CD4-positive, alpha-beta memory T cell (primary cell): ENCODE measurements around the gene TNFRSF18. TPM values are rescaled to one million over a fixed set of nuclear protein-coding genes. Genes with fewer than 3 reads are reported as not detected.

ENCODE experiments used
- CTCF ChIA-PET: fragments of 350-600 bp; sonication (Branson Sonifier 250); formaldehyde crosslinking; loops from one replicate; lab custom pipeline; 2021; ENCODE audit warnings: inconsistent platforms; ENCODE audit not compliant: partially characterized antibody; lab: Charles Lee
- POLR2A ChIA-PET: fragments of 350-600 bp; sonication (Branson Sonifier 250); formaldehyde crosslinking; loops from one replicate; lab custom pipeline; 2021; ENCODE audit not compliant: partially characterized antibody; lab: Charles Lee
- DNase-seq, 5 donors: peaks; one replicate each; pipeline versions ENCODE4 v3.0.0 to v3.0.0-alpha.2; 2020 to 2022; ENCODE audit warnings: mixed read lengths in 1 of 5
- H3K27ac ChIP-seq: one replicate; pipeline ENCODE4 v1.7.0; 2013; ENCODE audit warnings: low read depth, low read length
- H3K27me3 ChIP-seq: 2 replicates; pipeline ENCODE4 v1.7.0; 2013; ENCODE audit warnings: mild to moderate bottlenecking, low read length, moderate library complexity; ENCODE audit not compliant: insufficient read depth
- H3K36me3 ChIP-seq: 2 replicates; pipeline ENCODE4 v1.7.0; 2013; ENCODE audit warnings: mild to moderate bottlenecking, low read length, moderate library complexity; ENCODE audit not compliant: insufficient read depth
- H3K4me1 ChIP-seq: 2 replicates; pipeline ENCODE4 v1.7.0; 2013; ENCODE audit warnings: mild to moderate bottlenecking, low read length, moderate library complexity; ENCODE audit not compliant: insufficient read depth
- H3K4me3 ChIP-seq, 2 donors: one replicate each; pipeline ENCODE4 v1.7.0; 2013; ENCODE audit warnings: low read length in 2 of 2, mild to moderate bottlenecking in 1 of 2
- H3K9me3 ChIP-seq, 2 donors: one replicate each; pipeline ENCODE4 v1.7.0; 2013; ENCODE audit warnings: low read length in 2 of 2, control low read depth in 1 of 2; ENCODE audit not compliant: control insufficient read depth in 1 of 2
- H3K27ac Mint-ChIP-seq, 7 donors: one replicate each; pipeline ENCODE4 v1.8.0; 2020 to 2021; ENCODE audit warnings: mixed read lengths in 7 of 7, mild to moderate bottlenecking in 6 of 7, inconsistent platforms in 3 of 7, moderate library complexity in 3 of 7
- H3K27me3 Mint-ChIP-seq, 2 donors: one replicate each; pipeline ENCODE4 v1.8.0; 2020 to 2021; ENCODE audit warnings: mixed read lengths in 2 of 2
- H3K36me3 Mint-ChIP-seq, 2 donors: one replicate each; pipeline ENCODE4 v1.8.0; 2020 to 2021; ENCODE audit warnings: mixed read lengths in 2 of 2, inconsistent platforms in 1 of 2, mild to moderate bottlenecking in 1 of 2
- H3K4me1 Mint-ChIP-seq, 4 donors: one replicate each; pipeline ENCODE4 v1.8.0; 2020 to 2021; ENCODE audit warnings: mixed read lengths in 4 of 4, mild to moderate bottlenecking in 1 of 4
- H3K4me3 Mint-ChIP-seq, 8 donors: one replicate each; pipeline ENCODE4 v1.8.0; 2020 to 2021; ENCODE audit warnings: mixed read lengths in 8 of 8, mild to moderate bottlenecking in 7 of 8, moderate library complexity in 6 of 8, inconsistent platforms in 3 of 8
- H3K9me3 Mint-ChIP-seq, 8 donors: one replicate each; pipeline ENCODE4 v1.8.0; 2020 to 2021; ENCODE audit warnings: mixed read lengths in 8 of 8, mild to moderate bottlenecking in 5 of 8, inconsistent platforms in 3 of 8, moderate library complexity in 1 of 8
- intact Hi-C: fragments of 100-400 bp; cut with micrococcal nuclease; formaldehyde crosslinking; loops from one replicate; pipeline ENCODE4 v1.15.1; 2023
- polyA plus RNA-seq, 2 donors: library from polyadenylated mRNA; unstranded; fragments of 300-500 nt; fragmentation: Illumina TruSeq; gene quantifications; one replicate each; pipeline ENCODE4 v1.2.3, GENCODE V29; 2021
- total RNA-seq, 2 experiments: library from RNA; stranded (reverse); gene quantifications; one replicate each; pipeline ENCODE4 v1.2.3, GENCODE V29; 2021

TNFRSF18 gene
- total and polyA plus RNA-seq, 4 experiments from 2014 or later: 8.0 to 27.1 (median 15.4) TPM

DNA sequence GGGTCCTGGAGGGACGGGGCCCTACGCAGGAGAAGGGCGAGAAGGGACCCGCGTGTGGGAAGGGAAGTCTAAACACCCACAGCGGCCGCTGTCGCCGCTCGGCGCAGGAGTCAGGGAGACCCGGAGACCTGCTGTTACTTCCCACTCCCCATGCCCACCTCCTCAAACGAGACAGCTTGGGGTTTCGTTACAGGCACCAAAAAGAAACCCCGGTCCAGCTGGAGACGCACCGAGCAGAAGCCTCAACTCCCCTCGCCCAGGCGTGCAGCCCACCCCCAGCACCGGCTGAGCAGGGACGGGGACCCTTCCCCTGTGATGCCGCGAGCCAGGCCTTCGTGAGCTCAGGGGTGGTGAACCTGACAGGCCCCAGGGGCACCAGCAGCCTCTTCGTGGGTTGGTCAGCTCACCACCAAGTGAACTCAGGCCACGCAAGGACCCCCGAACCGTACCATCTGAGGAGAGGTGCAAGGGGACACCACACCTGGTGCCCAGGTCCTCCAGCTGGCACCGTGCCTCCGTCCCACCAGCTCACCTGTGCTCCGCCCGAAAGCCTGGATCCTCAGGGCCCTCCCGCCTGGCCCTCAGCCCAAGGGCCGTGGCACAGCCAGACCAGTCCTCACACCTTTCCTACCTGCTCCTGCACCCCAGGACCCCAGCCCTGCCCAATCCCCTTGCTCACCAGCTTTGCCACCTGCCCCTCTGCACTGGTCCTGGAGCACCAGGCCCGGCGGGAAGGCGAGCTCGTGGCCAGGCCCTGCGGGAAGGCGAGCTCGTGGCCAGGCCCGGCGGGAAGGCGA, 20.4 kb upstream of the TNFRSF18 start:
- no peak for DNase-seq
- Mint-ChIP-seq H3K27me3 (no peaks in the 10 kb centered on the region), H3K4me3 (no peak overlapping the region), H3K4me1 (peaks cover 14 to 46% (median 28%) of the 10 kb centered on the region in 4 donors), H3K9me3 (peaks cover 0 to 6% (median 0%) of the 10 kb centered on the region in 8 donors), H3K27ac (no peak overlapping the region), H3K36me3 (peaks cover 23 to 50% of the 10 kb centered on the region in 2 donors)
- peaks cover 20% of the 10 kb centered on the region for H3K4me1 ChIP-seq
- ChIA-PET POLR2A (interaction anchor here (0.8 to 2.1 kb wide), 3 partner anchors 8 to 12 kb away, joined by 3 to 7 read pairs (median 3); partner anchors contain the start of gene TNFRSF4), CTCF (interaction anchor here (1.3 to 2.3 kb wide), 2 partner anchors 10 to 105 kb away, joined by 3 to 10 read pairs; no protein-coding TSS in a partner anchor)
- H3K4me3 ChIP-seq: no peak overlapping the region
- intact Hi-C loops: no loop called here
- no peak overlapping the region for H3K27ac ChIP-seq
- H3K9me3 ChIP-seq: no peaks in the 10 kb centered on the region
- no peaks in the 10 kb centered on the region for H3K27me3 ChIP-seq
- peaks cover 47% of the 10 kb centered on the region for H3K36me3 ChIP-seq

DNA sequence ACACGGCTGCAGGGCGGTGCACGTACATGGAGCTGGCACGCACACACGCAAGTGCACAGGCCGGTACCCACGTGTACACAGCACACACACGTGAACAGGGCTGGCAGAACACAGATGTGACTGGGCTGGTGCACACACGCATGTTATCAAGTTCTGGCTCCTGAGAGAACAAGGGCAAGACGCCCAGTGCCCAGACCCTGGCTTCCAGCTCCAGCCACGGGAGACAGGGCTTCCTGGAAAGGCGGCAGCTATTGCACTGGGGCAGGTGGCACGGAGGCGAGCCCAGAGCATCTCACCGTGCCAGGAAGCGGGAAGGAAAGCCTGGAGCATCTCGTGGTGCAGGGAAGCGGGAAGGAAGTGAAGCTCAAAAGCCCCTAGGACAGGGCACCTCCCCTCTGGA, 19.5 kb upstream of the TNFRSF18 start:
- POLR2A ChIA-PET: interaction anchor here (1.1 to 2.1 kb wide), 2 partner anchors 9 to 11 kb away, joined by 3 to 7 read pairs; partner anchors contain the start of gene TNFRSF4

DNA sequence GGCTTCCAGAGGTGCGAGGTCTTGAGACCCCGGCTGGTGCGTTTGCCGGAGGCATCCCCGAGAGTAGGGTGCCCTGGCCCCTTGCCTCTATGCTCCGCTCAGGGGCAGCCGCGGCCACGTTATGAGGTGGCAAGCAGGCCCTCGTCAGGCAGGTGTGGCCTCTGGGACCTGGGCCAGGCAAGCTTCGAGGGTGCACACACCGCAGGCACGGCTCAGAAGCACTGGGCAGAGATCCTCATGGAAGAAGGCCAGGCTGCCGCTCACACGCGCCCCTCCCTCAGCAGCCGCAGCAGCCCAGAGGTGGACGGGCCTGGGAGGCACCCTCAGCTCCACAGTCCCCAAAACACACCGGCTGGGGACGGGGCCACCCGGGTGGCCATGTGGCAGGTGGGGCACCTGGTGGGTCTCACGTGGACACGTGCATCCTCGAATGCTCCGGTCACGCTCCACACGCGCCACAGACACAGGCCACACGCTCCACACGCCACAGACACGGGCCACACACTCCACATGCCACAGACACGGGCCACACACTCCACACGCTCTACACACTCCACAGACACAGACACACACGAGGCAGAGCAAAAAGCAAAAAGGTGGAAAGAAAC, 18.9 kb upstream of the TNFRSF18 start:
- Histone ChIP-seq H3K4me1 (peaks cover 11% of the 10 kb centered on the region), H3K27ac (no peak overlapping the region), H3K9me3 (no peaks in the 10 kb centered on the region), H3K36me3 (peaks cover 47% of the 10 kb centered on the region), H3K4me3 (no peak overlapping the region), H3K27me3 (no peaks in the 10 kb centered on the region)
- ChIA-PET CTCF (no interaction called here), POLR2A (interaction anchor here (2.1 kb wide), 1 partner anchor 11 kb away, joined by 7 read pairs; the partner anchor contains the start of gene TNFRSF4)
- Mint-ChIP-seq H3K9me3 (peaks cover 0 to 2% (median 0%) of the 10 kb centered on the region in 8 donors), H3K36me3 (peaks cover 25 to 49% of the 10 kb centered on the region in 2 donors), H3K4me1 (peaks cover 12 to 42% (median 20%) of the 10 kb centered on the region in 4 donors), H3K27ac (peak overlapping the region in 2 of 7 donors; percentile 7 to 35), H3K4me3 (peak overlapping the region in 2 of 8 donors; percentile 43 to 59), H3K27me3 (no peaks in the 10 kb centered on the region)
- intact Hi-C loops: no loop called here
- DNase-seq: no peak

More for the DNA sequence above, 19.5 kb upstream of the TNFRSF18 start:
- Mint-ChIP-seq H3K27me3 (no peaks in the 10 kb centered on the region), H3K4me1 (peaks cover 12 to 43% (median 25%) of the 10 kb centered on the region in 4 donors), H3K4me3 (no peak overlapping the region), H3K27ac (peak overlapping the region in 2 of 7 donors; percentile 23 to 35), H3K36me3 (peaks cover 25 to 47% of the 10 kb centered on the region in 2 donors), H3K9me3 (peaks cover 0 to 2% (median 0%) of the 10 kb centered on the region in 8 donors)
- Histone ChIP-seq H3K36me3 (peaks cover 47% of the 10 kb centered on the region), H3K9me3 (no peaks in the 10 kb centered on the region), H3K27me3 (no peaks in the 10 kb centered on the region), H3K27ac (no peak overlapping the region), H3K4me1 (peaks cover 17% of the 10 kb centered on the region), H3K4me3 (no peak overlapping the region)
- DNase-seq: no peak
- intact Hi-C loops: no loop called here
- CTCF ChIA-PET: interaction anchor here (2.3 kb wide), 1 partner anchor 104 kb away, joined by 10 read pairs; no protein-coding TSS in a partner anchor

DNA sequence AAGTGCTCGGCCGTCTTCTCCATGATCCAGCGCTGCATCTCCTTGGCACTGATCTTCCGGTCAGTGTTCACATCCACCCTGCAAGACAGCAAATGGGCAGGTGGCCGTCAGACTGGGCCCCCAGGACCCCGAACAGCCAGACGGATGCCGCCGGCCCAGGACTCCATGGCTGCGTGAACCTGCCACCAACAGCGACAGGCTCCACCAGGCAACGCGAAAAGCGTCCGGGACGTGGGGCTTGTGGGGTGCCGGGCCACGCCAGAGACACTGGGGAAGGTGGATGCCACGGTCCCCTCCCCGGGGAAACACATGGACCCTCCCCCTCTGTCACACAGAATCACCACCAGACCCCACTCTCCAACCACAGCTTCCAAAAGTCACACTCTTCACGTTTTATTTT, 17.5 kb upstream of the TNFRSF18 start:
- no peak for DNase-seq
- H3K9me3 Mint-ChIP-seq: peaks cover 0 to 2% (median 0%) of the 10 kb centered on the region in 8 donors
- H3K36me3 Mint-ChIP-seq: peaks cover 20 to 45% of the 10 kb centered on the region in 2 donors
- H3K4me1 Mint-ChIP-seq: peaks cover 12 to 38% (median 21%) of the 10 kb centered on the region in 4 donors
- Histone ChIP-seq H3K27me3 (no peaks in the 10 kb centered on the region), H3K9me3 (no peaks in the 10 kb centered on the region), H3K27ac (no peak overlapping the region), H3K36me3 (peaks cover 44% of the 10 kb centered on the region), H3K4me3 (no peak overlapping the region), H3K4me1 (peaks cover 11% of the 10 kb centered on the region)
- H3K27ac Mint-ChIP-seq: peak overlapping the region in 1 of 7 donors; percentile 30
- ChIA-PET POLR2A (no interaction called here), CTCF (no interaction called here)
- peak overlapping the region in 1 of 8 donors; percentile 35 for H3K4me3 Mint-ChIP-seq
- no peaks in the 10 kb centered on the region for H3K27me3 Mint-ChIP-seq
- intact Hi-C loops: no loop called here

DNA sequence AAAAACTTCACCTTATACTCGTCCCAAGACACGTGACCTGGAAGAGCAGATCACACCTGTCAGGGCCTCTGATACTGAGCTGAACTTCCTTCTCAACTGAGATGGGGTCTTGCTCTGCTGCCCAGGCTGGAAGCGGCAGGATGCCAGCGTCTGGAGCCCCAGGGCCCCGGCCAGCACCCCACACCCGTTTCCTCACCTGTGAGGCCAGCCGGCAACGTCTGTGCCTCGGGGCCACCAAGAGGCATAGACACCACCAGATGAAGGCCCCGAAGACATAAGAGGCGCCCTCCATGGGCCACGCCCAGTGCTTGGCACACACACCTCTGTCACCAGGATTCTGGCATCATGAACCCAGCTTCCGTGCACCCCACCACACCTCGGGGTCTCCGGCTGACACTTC, 16.9 kb upstream of the TNFRSF18 start:
- H3K36me3 ChIP-seq: peaks cover 42% of the 10 kb centered on the region
- intact Hi-C loops: no loop called here
- no peak overlapping the region for H3K27ac ChIP-seq
- H3K27ac Mint-ChIP-seq: peak overlapping the region in 5 of 7 donors; percentile 14 to 78 (median 50)
- no peak overlapping the region for H3K4me3 Mint-ChIP-seq
- ChIA-PET CTCF (no interaction called here), POLR2A (no interaction called here)
- H3K27me3 Mint-ChIP-seq: no peaks in the 10 kb centered on the region
- H3K9me3 Mint-ChIP-seq: peaks cover 0 to 2% (median 0%) of the 10 kb centered on the region in 8 donors
- peaks cover 11 to 37% (median 21%) of the 10 kb centered on the region in 4 donors for H3K4me1 Mint-ChIP-seq
- H3K4me1 ChIP-seq: peaks cover 17% of the 10 kb centered on the region
- peaks cover 20 to 44% of the 10 kb centered on the region in 2 donors for H3K36me3 Mint-ChIP-seq
- no peaks in the 10 kb centered on the region for H3K27me3 ChIP-seq
- no peak overlapping the region for H3K4me3 ChIP-seq
- H3K9me3 ChIP-seq: no peaks in the 10 kb centered on the region
- no peak for DNase-seq

DNA sequence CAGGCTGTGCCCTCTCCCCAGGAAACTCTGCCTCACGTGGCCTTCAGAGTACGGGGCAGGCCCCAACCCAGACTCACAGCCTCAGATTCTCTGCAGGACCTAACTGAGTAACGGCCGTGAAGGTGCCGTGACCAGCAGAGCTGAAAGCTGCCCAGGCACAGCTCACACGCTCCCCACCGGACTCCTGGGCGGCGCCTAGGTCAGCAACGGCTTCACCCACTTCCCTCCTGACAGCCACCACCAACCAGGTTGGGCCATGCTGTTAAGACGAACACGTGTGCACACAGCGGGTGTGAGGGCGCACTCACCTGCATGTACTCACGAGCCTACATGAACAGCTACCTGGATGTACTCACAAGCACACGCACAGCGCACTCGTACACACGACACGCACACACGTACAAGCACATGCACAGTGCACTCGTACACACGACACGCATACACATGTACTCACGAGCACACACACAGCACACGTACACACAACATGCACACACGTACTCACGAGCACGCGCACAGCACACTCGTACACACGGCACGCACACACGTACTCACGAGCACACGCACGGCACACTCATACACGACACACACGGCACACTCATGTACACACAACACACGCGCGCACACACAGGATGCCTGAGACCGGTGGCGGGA, 16.3 kb upstream of the TNFRSF18 start:
- DNase-seq: no peak
- Histone ChIP-seq H3K4me1 (peaks cover 23% of the 10 kb centered on the region), H3K9me3 (no peaks in the 10 kb centered on the region), H3K27me3 (no peaks in the 10 kb centered on the region), H3K27ac (no peak overlapping the region), H3K36me3 (peaks cover 42% of the 10 kb centered on the region), H3K4me3 (no peak overlapping the region)
- CTCF ChIA-PET: no interaction called here
- Mint-ChIP-seq H3K9me3 (peaks cover 0 to 2% (median 0%) of the 10 kb centered on the region in 8 donors), H3K4me1 (peaks cover 12 to 43% (median 24%) of the 10 kb centered on the region in 4 donors), H3K36me3 (peaks cover 20 to 44% of the 10 kb centered on the region in 2 donors), H3K4me3 (peak overlapping the region in 1 of 8 donors; percentile 45), H3K27ac (peak overlapping the region in 6 of 7 donors; percentile 23 to 78 (median 52)), H3K27me3 (no peaks in the 10 kb centered on the region)
- POLR2A ChIA-PET: no interaction called here
- intact Hi-C loops: no loop called here
